ENCODE results near the gene LRRC8A. TPM values are rescaled to one million over a fixed set of nuclear protein-coding genes. Genes with fewer than 3 reads are reported as not detected.
"Not testable (repeated sequence)": the region's sequence is repeated elsewhere in the genome, so short reads cannot be mapped to it uniquely, and the experiment has no call there.

Gene LRRC8A
- total RNA-seq, 1 experiment from 2014 or later: 22.0 TPM

DNA sequence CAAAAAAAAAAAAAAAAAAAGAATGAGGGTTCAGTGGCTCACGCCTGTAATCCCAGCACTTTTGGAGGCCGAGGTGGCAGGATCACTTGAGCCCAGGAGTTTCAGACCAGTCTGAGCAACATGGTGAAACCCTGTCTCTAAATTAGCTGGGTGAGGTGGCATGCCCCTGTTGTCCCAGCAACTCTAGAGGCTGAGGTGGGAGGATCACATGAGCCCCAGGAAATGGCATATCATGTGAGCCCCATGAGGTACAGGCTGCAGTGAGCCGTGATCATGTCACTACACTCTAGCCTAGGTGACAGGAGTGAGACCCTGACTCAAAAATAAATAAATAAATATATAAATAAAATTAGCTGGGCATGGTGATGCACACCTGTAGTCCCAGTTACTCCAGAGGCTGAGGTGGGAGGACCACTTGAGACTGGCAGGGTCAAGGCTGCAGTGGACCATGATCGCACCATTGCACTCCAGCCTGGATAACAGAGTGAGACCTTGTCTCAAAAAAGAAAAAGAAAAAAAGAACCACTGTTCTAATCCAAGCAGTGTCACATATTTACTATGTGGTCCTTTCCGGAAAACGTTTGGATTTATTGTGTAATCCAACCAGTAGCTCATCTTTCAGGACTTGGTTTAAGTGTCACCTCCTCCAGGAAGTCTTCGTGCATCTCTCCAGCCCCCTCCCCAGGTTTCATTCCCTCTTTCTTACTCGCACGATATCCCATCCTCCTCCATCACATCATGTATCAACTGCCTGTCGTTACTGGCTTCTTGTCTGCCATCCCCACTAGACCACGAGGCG, 40.0 kb upstream of the LRRC8A start:
- Histone ChIP-seq H3K27me3 (ENCODE audit: insufficient read depth, low read length) (no peaks in the 10 kb centered on the region), H3K27ac (ENCODE audit: low read depth, low read length) (no peak overlapping the region), H4K20me1 (ENCODE audit: insufficient read depth) (no peaks in the 10 kb centered on the region), H3K9me2 (ENCODE audit: insufficient read depth) (no peaks in the 10 kb centered on the region), H3K4me3 (replicated peaks in 1 of 2; ENCODE audit: low read depth in 1 of 2, low read length in 2 of 2) (no peak overlapping the region), H2AFZ (ENCODE audit: low read depth, low read length, poor library complexity, severe bottlenecking) (no peak overlapping the region), H3K36me3 (ENCODE audit: control insufficient read depth in 1 of 2, insufficient read depth in 2 of 2, low read length in 2 of 2) (no peaks in the 10 kb centered on the region), H3K4me2 (ENCODE audit: low read length) (no peak overlapping the region), H3K79me2 (ENCODE audit: insufficient read depth, low read length) (no peaks in the 10 kb centered on the region), H3K4me1 (ENCODE audit: control insufficient read depth in 1 of 2, insufficient read depth in 2 of 2, low read length in 2 of 2) (no peaks in the 10 kb centered on the region), H3K9ac (ENCODE audit: low read length) (no peak overlapping the region), H3K9me3 (ENCODE audit: control insufficient read depth in 1 of 2, insufficient read depth in 1 of 2, low read depth in 1 of 2, low read length in 2 of 2) (no peaks in the 10 kb centered on the region; a peak in 1 of 4 replicates)
- ChIA-PET RAD21 (ENCODE audit: low non-redundant PET in 1 of 2, low total read pairs in 2 of 2, uncharacterized antibody in 2 of 2, unreplicated experiment in 2 of 2) (no interaction called here), CTCF (no interaction called here), POLR2A (no interaction called here)
- DNase-seq (ENCODE audit: low read depth, low spot score): no peak
- no TSS peak for BruUV-seq (replicated peaks)
- intact Hi-C loops (cut with micrococcal nuclease): no loop called here
- no peak for ATAC-seq
- TF ChIP-seq ZFX (IDR thresholded peaks at IDR 0.05): no peak
- TF ChIP-seq POLR2AphosphoS5 (IDR thresholded peaks at IDR 0.05; ENCODE audit: low read depth, low read length): no peak
- TF ChIP-seq SIN3A (IDR thresholded peaks at IDR 0.05; ENCODE audit: low read depth): no peak
- no peak for TF ChIP-seq FOSL1 (IDR thresholded peaks at IDR 0.05; ENCODE audit: low read depth)
- no peak for TF ChIP-seq ZNF274 (IDR thresholded peaks at IDR 0.05; ENCODE audit: low read depth, low read length)
- TF ChIP-seq ELF1 (IDR thresholded peaks at IDR 0.05; ENCODE audit: borderline replicate concordance, low read depth): no peak
- no peak for TF ChIP-seq EZH2 (IDR thresholded peaks at IDR 0.05)
- no peak for TF ChIP-seq RAD21 (IDR thresholded peaks at IDR 0.05; ENCODE audit: low read depth)
- TF ChIP-seq, protein P1, sequence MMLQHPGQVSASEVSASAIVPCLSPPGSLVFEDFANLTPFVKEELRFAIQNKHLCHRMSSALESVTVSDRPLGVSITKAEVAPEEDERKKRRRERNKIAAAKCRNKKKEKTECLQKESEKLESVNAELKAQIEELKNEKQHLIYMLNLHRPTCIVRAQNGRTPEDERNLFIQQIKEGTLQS (IDR thresholded peaks at IDR 0.05): no peak
- TF ChIP-seq TCF7L2 (IDR thresholded peaks at IDR 0.05; ENCODE audit: borderline replicate concordance, extremely low read depth, insufficient read depth, insufficient read length): no peak
- TF ChIP-seq, protein P2, sequence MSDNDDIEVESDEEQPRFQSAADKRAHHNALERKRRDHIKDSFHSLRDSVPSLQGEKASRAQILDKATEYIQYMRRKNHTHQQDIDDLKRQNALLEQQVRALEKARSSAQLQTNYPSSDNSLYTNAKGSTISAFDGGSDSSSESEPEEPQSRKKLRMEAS (IDR thresholded peaks at IDR 0.05): no peak
- no peak for TF ChIP-seq JUND (IDR thresholded peaks at IDR 0.05)
- no peak for TF ChIP-seq SP1 (IDR thresholded peaks at IDR 0.05; ENCODE audit: low read depth)
- TF ChIP-seq SRF (IDR thresholded peaks at IDR 0.05; ENCODE audit: low read depth): no peak

DNA sequence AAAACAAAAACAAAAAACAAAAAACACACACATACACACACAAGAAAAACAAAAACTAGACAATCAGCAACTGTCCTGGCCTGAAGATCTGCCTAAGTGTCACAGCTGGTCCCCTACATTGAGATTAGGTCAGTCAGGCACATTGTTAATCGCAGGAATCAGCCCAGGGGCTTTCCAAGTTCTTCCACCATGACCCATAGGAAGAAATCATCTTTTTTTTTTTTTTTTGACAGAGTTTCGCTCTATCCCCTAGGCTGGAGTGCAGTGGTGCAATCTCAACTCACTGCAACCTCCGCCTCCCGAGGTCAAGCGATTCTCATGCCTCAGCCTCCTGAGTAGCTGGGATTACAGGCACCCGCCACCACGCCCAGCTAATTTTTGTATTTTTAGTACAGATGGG, 38.8 kb upstream of the LRRC8A start:
- RAD21 ChIA-PET (ENCODE audit: low non-redundant PET in 1 of 2, low total read pairs in 2 of 2, uncharacterized antibody in 2 of 2, unreplicated experiment in 2 of 2); POLR2A ChIA-PET; CTCF ChIA-PET; H3K4me1 ChIP-seq (ENCODE audit: control insufficient read depth in 1 of 2, insufficient read depth in 2 of 2, low read length in 2 of 2); H3K9me2 ChIP-seq (ENCODE audit: insufficient read depth); H3K4me3 ChIP-seq (replicated peaks in 1 of 2; ENCODE audit: low read depth in 1 of 2, low read length in 2 of 2); H3K79me2 ChIP-seq (ENCODE audit: insufficient read depth, low read length); intact Hi-C loops (cut with micrococcal nuclease); H3K9ac ChIP-seq (ENCODE audit: low read length); H3K9me3 ChIP-seq (ENCODE audit: control insufficient read depth in 1 of 2, insufficient read depth in 1 of 2, low read depth in 1 of 2, low read length in 2 of 2); H3K27me3 ChIP-seq (ENCODE audit: insufficient read depth, low read length); H3K27ac ChIP-seq (ENCODE audit: low read depth, low read length); DNase-seq (ENCODE audit: low read depth, low spot score); H3K36me3 ChIP-seq (ENCODE audit: control insufficient read depth in 1 of 2, insufficient read depth in 2 of 2, low read length in 2 of 2); ATAC-seq; H4K20me1 ChIP-seq (ENCODE audit: insufficient read depth); H2AFZ ChIP-seq (ENCODE audit: low read depth, low read length, poor library complexity, severe bottlenecking); H3K4me2 ChIP-seq (ENCODE audit: low read length); BruUV-seq (replicated peaks): not testable (repeated sequence)
